ENCODE data around the gene TMEM178B. TPM values are rescaled to one million over a fixed set of nuclear protein-coding genes. Genes with fewer than 3 reads are reported as not detected.
"Not testable (repeated sequence)": the region's sequence is repeated elsewhere in the genome, so short reads cannot be mapped to it uniquely, and the experiment has no call there.

Gene TMEM178B
- total RNA-seq, 1 donor from 2014 or later: under 0.01 TPM

DNA sequence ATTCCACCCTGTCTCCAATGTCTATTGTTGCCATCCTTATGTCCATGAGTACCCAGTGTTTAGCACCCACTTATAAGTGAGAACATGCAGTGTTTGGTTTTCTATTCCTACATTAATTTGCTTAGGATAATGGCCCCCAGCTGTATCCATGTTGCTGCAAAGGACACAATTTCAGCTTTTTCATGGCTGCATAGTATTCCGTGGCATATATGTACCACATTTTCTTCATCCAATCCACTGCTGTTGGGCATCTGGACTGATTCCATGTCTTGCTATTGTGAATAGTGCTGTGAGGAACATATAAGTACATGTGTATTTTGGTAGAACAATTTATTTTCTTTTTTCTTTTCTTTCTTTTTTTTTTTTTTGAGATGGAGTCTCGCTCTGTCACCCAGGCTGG, 68.2 kb downstream of the TMEM178B start:
- no peak for DNase-seq (ENCODE audit: low read depth in 2 of 2)

DNA sequence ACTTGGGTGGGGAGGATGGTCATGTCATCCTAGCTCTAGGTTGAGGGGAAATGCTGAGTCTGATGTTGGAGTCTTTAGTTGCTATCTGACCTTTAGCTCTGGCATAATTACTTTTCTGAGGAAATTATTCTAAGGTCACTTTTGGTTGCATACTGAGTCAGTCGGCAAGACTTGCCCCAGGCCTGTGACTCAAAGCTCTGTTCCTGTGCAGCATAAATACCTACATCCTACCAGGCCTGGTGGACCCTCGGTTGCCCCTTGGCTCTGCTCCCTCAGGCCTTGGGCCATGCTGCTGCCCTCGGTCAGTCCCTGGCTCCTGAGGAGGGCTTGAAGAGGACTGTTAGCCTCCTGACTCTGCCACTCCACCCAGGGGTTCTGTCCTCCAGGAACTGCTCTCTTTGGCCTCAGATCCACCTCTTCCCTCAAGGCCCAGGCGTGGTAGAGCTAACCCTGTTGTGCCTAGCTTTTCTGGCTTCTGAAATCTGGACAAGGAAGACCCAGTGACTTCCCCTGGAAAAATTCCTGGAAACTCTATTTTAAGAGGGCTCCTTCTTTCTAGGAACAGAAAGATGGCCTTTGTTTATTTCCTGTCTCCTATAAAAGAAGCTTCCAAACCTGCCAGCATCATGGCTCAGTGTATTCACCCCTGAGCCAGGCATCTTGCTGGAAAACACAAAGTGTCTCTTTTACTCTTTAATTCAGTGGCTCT, 71.2 kb downstream of the TMEM178B start:
- DNase-seq (ENCODE audit: low read depth in 2 of 2): no peak

DNA sequence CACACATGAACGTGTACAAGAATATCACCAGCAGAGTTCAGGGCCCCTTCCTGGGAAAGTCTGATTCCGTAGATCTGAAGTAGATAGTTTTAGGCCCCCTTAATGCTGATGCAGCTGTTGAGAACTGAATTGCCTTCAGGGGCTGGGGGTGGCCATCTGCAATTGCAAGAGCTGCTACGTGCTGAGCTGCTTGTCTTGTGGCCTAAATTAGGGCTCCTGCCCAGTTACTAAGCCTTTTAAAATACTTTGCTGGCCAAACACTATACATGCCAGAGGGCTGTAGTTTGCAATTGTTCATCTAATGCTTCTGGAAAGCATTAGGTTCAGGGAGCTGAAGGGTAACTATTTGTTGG, 71.7 kb downstream of the TMEM178B start:
- no peak for DNase-seq (ENCODE audit: low read depth in 2 of 2)

DNA sequence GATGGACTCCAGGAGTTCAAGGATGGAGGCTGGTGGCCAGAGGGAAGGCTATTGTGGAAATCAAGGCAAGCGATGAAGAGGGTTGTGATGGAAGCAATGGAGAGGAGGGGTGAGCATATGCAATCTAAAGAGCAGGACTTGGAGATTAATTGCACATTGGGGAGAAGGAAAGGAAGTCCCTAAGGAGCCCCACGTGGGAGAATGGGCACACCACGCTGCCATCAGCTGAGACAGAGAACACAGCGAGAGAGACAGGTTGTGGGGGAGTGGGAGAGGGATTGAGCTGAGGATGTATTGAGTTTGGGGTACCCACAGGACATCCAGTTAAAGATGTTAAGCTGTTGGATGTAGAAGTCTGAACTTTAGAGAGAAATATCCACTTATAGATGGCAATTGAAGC, 73.6 kb downstream of the TMEM178B start:
- no peak for DNase-seq (ENCODE audit: low read depth in 2 of 2)

DNA sequence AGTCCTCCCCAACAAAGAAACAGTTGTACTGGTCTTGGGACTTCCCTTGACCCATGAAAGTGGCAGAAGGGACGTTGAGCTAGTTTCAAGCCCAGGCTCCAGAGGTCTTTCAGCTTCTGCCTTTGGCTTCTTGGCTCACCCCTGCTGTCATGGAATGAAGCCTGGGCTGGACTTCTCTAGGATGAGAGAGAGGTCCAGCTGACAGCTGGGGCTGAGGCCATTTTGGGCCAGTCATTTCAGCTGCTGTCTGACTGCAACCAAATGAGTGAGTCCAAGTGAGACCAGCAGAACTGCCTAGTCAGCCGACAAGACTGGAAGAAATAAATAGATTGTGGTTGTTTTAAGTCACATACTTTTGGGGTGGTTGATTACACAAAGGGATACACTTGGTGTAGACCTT, 76.6 kb downstream of the TMEM178B start:
- DNase-seq (ENCODE audit: low read depth in 2 of 2): no peak

DNA sequence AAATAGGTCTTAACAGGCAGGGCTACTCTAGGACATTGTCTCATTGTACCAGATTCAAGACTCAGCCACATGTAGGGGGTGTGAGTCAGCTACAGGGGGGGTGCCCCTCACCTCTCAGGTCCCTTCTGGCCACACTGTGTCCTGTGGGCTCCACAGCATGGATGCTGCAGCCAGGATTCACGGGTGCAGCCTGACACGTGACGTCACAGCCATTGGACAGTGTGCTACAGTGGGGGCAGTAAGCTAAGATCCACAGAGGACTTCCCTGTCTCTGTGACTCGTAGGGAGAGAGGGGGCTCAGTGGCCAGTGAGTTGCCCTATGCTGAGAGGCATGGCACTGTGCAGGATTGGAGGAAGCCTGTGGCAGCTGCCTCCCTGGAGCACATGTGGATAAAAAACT, 77.9 kb downstream of the TMEM178B start:
- no peak for DNase-seq (ENCODE audit: low read depth in 2 of 2)

DNA sequence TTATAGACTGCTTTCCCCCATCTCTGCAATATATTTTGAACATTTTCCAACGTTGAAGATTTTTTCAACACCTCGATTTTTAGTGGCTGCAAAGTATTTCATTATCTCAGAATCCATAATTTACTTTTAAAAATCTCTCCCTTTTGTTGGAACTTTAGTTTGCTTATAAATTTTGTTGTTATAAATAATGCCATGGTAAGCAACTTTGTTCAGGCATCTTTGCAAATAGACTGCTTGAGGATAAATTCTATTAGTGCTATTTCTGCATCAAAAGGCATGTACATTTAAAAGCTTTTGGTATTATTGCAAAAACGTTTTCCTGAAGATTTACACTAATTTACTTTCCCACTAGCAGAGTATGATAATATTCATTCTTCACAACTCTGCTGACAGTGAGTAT, 79.4 kb downstream of the TMEM178B start:
- no peak for DNase-seq (ENCODE audit: low read depth in 2 of 2)

DNA sequence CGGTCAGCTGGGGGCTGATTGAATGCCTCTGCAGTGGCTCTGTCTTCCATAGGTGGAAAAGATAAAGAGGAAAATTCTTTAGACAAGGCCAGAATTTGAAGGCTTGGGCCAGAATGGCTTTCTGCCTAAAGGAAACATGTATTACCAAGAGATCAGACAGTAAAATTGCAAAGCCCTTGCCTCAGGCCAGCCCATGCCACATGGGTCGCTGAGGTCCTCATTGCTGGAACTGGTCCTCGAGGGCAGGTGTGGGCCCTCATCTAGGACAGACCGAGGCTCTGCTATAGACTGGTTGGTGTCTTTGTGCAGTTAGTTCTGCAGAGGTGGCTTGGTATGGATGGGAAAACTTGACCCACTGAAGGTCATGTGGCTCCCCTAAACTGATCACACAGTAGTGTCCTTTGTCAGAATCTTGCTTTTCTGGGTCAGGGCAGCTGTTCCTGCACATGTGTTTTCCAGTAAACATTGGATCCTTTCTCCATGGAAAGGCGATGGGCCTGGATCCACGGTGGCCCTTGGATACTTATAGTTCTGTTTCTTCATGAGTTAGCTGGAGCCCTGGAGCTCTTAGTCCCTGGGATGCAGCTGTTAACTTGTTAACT, 80.4 kb downstream of the TMEM178B start:
- no peak for DNase-seq (ENCODE audit: low read depth in 2 of 2)

DNA sequence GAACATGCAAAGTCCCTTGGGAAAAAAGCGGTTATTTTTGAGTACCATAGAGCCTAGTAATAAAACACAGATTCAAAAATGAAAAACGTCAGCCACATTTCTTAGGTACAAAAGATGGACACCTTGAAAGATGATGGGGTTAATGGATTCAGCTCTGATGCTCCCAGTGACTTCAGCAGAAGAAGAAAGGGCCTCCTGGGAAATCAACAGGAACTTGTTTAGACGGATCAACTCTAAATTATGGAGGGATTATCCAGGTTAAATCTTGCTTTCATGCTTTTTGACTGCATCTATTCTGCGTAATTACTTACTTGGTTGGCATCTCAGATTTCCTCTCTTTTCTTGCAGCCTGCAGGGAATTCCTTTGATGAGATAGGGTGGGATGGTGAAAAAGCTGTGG, 82.5 kb downstream of the TMEM178B start:
- no peak for DNase-seq (ENCODE audit: low read depth in 2 of 2)

DNA sequence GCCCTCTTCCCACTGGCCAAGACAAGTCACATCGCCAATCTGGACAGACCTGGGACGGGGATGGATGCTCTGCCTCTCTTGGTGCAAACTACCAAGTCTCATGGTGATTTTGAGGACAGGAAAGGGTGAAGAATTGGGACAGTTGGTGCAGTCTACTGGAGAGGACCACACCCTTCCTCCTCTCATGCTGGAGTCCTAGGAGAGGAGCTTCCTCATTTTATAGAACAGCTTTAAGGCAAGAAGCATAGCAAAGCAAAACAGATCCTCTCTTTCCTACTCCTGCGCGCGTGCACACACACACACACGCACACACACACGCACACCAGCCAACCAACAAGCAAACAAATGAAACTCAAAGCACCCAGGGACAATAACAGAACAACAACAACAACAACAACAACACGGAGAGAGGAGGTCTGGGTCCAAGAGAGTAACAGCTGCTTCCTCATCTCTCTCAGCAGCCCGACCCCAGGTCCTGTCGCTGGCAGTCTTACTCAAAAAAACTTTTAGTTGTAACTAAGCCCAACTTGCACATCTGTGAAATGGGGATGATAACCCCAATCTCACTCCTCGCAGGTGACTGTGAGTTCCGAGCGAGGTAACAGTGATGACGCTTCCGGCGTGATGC, 83.4 kb downstream of the TMEM178B start:
- no peak for DNase-seq (ENCODE audit: low read depth in 2 of 2)

DNA sequence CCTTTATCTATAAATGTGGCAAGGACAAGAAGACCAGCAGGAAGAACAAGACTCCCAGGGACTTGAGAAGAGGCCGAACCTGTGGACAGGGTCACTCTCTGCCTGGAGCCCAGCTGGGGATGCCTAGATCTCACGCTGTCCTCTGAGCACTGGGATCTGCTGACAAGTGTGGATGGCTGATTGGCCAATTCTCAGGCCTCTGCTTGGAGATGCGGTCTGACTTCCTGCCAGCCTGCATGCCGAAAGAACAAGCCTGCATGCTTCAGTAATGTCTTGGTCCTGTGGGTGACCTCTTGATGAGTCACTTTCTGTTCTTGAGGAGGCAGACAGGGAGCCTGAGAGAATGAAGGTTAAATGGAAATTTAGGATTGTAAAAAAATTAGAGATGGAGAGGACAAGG, 84.7 kb downstream of the TMEM178B start:
- no peak for DNase-seq (ENCODE audit: low read depth in 2 of 2)

DNA sequence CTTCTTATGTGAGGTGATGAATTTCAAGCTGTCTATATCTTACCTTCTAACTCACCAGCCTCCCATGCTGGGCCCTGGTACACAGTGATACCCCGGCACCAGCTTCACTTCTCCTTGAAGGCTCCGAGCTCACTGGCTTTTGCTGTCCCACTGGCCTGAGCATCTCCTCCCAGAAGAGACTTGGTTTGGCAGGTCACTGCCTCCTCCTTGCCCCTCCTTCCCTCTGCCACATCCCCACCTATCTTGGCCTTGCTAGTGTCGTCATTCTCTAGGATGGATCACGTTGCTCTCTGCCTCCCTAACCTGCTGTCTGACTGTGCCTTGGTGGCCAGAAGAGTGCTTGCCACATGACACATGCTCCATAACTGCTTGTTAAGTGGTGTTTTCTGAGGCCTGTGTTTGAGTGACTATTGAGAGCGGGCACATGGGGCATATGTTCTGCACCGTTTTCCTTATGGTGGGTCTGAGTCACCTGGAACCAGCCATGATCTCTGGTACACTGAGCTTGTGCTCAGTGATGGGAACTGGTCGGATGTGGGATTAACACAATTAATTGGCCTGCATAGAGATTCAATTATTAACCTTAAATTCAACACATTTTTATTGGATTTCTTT, 86.5 kb downstream of the TMEM178B start:
- no peak for DNase-seq (ENCODE audit: low read depth in 2 of 2)

DNA sequence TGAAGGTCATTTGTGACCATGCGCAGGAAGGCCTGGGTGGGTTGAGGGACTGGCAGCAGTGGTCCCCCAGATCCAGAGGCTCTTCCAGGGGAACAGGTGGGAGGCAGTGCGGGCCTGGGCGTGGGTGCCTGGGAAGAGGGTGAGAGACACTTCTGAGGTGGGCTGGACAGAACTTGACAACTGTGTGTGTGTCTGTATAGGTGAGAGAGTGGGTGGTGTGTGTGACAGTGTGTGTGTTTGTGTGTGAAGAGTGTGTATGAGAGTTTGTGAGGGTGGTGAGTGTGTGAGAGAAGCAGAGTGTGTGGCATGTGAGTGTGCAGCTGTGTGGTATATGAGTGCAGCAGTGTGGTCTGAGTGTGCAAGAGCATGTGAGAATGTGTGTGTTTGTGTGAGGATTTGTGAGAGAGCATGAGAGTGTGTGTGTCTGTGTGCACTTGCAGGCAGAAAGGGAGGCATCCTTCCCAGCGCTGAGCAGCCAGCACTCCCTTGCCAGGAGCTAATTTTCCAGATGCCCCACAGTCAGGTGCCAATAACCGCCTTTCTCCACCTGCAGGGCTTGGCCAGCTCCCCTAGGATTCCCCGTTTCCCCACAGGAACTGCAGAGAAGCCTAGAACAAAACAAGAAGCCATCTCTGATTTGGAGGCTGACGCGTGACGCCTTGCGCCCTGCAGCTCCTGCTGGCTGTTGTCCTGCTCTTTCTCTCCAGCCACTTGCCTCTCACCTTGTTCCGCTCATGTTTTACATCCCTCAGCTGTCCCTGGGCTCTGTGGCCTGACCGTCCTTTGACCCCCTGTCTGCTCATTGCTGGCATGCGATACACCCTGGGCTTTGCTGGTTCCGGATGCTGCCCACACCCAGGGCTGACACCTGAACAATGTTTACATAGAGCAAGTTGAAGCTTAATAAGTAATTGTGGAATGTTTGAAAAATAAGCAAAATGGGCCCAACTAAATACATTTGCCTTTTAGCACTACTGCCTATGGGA, 88.0 kb downstream of the TMEM178B start:
- DNase-seq (ENCODE audit: low read depth in 2 of 2): no peak

DNA sequence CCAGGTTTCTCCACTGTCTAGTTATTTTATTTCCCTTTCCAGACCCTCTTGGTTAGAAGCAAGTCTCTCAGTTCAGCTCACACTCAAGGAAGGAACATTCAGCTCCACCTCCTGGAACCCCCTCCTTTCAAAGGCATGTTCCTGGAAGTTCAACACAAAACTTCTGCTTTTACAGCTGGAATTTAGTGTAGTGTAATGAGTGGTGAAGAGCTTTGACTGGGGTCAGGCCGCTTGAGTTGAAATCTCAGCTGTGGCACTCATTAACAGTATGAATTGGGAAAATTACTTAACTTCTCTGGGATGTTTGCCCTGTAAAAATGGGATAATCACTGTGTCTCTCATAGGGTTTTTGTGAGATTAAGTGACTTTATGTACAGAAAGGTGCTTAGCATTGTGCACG, 91.7 kb downstream of the TMEM178B start:
- DNase-seq (ENCODE audit: low read depth in 2 of 2): no peak

DNA sequence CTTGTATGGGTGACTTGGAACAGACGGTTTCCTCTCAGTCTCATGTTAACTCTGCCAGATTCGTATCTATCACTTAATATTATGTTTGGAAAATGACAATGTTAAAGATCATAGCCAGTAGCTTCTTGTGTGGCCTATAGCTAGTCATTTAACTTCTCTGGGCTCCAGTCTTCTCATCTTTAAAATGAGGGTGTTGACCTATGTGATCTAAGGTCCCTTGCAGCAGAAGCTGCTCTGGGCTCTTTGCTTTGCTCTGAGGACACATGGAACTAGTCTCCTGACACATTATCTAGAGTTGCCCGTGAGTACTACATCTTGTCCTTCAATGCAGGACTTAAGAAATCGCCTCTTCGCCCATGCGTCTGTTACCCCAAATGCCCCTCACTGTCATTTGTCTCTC, 93.1 kb downstream of the TMEM178B start:
- no peak for DNase-seq (ENCODE audit: low read depth in 2 of 2)

DNA sequence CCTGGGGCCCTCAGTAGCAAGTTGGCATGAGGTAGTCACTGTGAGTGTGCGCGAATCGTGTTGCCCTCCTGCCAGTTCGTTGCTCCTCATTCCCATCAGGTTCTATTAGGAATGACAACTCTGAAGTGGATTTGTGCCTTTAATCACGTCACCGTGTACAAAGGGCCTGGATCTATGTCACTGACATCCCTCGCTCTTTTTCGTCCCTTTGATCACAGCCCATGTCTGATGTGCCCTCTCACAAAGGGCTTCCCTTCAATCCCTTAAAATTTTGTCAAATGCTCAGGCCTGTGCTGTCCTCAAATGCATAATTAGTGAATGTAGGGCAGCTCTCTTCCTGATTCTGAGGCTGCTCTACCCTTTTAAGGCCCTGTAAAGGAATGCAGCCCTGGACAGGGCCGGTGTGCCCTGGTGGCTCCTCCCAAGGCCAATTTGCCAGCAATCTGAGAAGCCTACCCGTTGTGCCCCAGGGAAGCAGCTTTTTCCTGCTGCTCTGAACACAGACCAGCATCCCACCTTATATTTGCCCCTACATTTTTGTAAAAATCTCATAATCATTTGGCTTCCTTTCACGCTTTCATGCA, 93.6 kb downstream of the TMEM178B start:
- DNase-seq (ENCODE audit: low read depth in 2 of 2): no peak

DNA sequence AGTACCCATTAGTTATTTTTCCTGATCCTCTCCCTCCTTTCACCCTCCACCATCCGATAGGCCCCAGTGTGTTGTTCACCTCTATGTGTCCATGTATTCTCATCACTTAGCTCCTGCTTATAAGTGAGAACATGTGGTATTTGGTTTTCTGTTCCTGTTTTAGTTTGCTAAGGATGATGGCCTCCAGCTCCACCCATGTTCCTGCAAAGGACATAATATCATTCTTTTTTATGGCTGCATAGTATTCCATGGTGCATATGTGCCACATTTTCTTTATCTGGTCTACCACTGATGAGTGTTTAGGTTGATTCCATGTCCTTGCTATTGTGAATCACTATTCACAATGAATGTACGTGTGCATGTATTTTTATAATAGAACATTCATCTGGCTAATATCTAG, 95.3 kb downstream of the TMEM178B start:
- not testable (repeated sequence) for DNase-seq (ENCODE audit: low read depth in 2 of 2)

DNA sequence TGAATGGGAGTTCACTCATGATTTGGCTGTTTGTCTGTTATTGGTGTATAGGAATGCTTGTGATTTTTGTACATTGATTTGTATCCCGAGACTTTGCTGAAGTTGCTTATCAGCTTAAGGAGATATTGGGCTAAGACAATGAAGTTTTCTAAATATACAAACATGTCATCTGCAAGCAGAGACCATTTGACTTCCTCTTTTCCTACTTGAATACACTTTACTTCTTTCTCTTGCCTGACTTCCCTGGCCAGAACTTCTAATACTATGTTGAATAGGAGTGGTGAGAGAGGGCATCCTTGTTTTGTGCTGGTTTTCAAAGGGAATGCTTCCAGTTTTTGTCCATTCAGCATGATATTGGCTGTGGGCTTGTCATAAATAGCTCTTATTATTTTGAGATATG, 101.9 kb downstream of the TMEM178B start:
- DNase-seq (ENCODE audit: low read depth in 2 of 2): not testable (repeated sequence)

DNA sequence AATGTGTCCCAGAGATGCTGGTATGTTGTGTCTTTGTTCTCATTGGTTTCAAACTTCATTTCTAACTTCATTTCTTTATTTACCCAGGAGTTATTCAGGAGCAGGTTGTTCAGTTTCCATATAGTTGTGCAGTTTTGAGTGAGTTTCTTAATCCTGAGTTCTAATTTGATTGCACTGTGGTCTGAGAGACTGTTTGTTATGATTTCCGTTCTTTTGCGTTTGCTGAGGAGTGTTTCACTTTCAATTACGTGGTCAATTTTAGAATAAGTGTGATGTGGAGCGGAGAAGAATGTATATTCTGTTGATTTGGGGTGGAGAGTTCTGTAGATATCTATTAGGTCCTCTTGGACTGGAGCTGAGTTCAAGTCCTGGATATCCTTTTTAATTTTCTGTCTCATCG, 103.3 kb downstream of the TMEM178B start:
- DNase-seq (ENCODE audit: low read depth in 2 of 2): not testable (repeated sequence)

DNA sequence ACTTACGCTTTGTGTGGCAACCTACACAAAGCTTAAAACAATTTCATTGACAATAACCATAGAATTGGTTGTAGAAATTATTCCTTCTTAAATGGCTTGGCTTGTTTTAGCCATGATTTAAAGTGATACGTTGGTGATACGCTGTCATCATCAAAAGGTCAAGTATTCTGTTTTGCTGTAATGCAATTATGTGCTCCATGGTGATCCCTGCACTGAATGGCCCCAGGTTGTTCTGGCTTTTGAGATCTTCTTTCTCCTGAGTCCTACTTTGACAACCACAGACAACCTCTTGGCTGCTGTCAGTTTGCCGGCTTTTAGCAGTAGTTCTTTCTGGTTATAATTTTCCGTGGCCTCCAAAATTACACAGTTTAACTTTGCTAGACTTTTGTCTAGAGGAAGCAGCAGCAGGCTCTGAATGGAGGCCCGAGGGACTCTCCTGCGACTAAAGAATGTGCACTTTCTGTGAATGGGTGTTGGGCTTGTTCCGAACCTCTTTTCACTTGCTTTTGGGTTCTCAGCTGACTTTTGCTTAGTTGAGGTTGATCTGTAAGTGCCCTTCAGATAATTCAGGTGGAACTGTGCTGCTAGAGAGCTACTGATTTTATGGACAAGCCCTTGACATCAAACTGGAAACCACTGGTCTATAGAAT, 104.7 kb downstream of the TMEM178B start:
- no peak for DNase-seq (ENCODE audit: low read depth in 2 of 2)

DNA sequence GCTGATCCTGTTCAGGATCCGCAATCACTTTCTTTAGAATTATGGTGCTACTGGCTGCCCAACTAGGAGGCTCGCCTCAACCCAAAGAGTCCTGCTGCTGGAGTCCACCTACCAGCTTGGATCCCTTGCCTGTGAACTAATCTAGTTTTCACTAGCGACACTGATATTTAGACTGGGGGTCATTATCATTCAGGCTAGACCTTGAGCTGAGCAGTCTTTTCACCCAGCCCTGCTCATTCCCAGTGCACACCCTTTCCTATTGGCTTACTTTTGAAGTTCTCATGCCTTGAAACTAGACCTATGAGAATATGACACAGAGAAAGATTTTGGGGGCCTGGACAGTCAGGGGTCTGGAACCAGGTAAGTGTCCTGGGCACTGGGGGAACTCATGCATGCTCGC, 107.9 kb downstream of the TMEM178B start:
- no peak for DNase-seq (ENCODE audit: low read depth in 2 of 2)

Data from dermis microvascular lymphatic vessel endothelial cell (primary cell).